Activated T-helper 1 cell treated with anti-CD3 and anti-CD28 coated beads, Interleukin-12 subunit alpha, Interleukin-12 subunit beta, Interleukin-2, Interleukin-4 antibody, amounts not matched to agents 30 ng/mL and 10 ng/mL and 1 ng/mL, durations not matched to agents 14 hours and 24 hours and 36 hours (primary cell): ENCODE measurements around the gene FNDC11. TPM values are rescaled to one million over a fixed set of nuclear protein-coding genes. Genes with fewer than 3 reads are reported as not detected.

Source experiments
- DNase-seq: peaks from one replicate; pipeline ENCODE4 v3.0.0; 2021; ENCODE audit warnings: low spot score
- H3K27ac Mint-ChIP-seq: one replicate; pipeline ENCODE4 v1.8.0; 2021; ENCODE audit warnings: mild to moderate bottlenecking, mixed read lengths
- H3K27me3 Mint-ChIP-seq: one replicate; pipeline ENCODE4 v1.8.0; 2022; ENCODE audit warnings: mild to moderate bottlenecking, moderate library complexity, mixed read lengths; ENCODE audit not compliant: insufficient read depth
- H3K36me3 Mint-ChIP-seq: one replicate; pipeline ENCODE4 v1.8.0; 2021; ENCODE audit warnings: low read depth, mixed read lengths
- H3K4me1 Mint-ChIP-seq: one replicate; pipeline ENCODE4 v1.8.0; 2021; ENCODE audit warnings: low read depth, mixed read lengths
- H3K4me3 Mint-ChIP-seq: one replicate; pipeline ENCODE4 v1.8.0; 2021; ENCODE audit warnings: mild to moderate bottlenecking, moderate library complexity, mixed read lengths
- H3K9me3 Mint-ChIP-seq: one replicate; pipeline ENCODE4 v1.8.0; 2021; ENCODE audit warnings: mixed read lengths
- intact Hi-C: fragments of 100-400 bp; cut with micrococcal nuclease; formaldehyde crosslinking; loops from one replicate; pipeline ENCODE4 v1.15.1; 2024
- total RNA-seq: library from RNA; stranded (reverse); gene quantifications from 2 replicates; pipeline ENCODE4 v1.2.3, GENCODE V29; 2022

Gene FNDC11
- total RNA-seq, 1 donor from 2014 or later, result 0.26 TPM

- H3K27me3 Mint-ChIP-seq, result peaks cover 6% of the 10 kb centered on the region
- H3K36me3 Mint-ChIP-seq, result peaks cover 13% of the 10 kb centered on the region
- intact Hi-C loops, result no loop called here
- peak overlapping the region; percentile 74 for H3K4me3 Mint-ChIP-seq
- H3K27ac Mint-ChIP-seq, result no peak overlapping the region
- DNase-seq, result no peak
- H3K4me1 Mint-ChIP-seq, result no peaks in the 10 kb centered on the region
- H3K9me3 Mint-ChIP-seq, result no peaks in the 10 kb centered on the region
These were observed 34.9 kb upstream of the FNDC11 start for GRCh38 chr20:63518946-63519667.

- Mint-ChIP-seq H3K4me1 (no peaks in the 10 kb centered on the region), H3K4me3 (peak overlapping the region; percentile 74), H3K27ac (no peak overlapping the region), H3K27me3 (peaks cover 4% of the 10 kb centered on the region), H3K36me3 (peaks cover 12% of the 10 kb centered on the region), H3K9me3 (no peaks in the 10 kb centered on the region)
- intact Hi-C loops, result loop anchor here (1.0 to 2.0 kb wide), 6 partner anchors 17 to 543 kb away; partner anchors contain the start of genes GMEB2, PTK6, TCEA2 and TPD52L2
- peak; percentile 68 for DNase-seq
These were observed 34.1 kb upstream of the FNDC11 start for GRCh38 chr20:63519668-63520503.

- Mint-ChIP-seq H3K27me3 (peaks cover 4% of the 10 kb centered on the region), H3K36me3 (peaks cover 12% of the 10 kb centered on the region), H3K4me3 (peak within 1 kb of the TSS; percentile 84), H3K9me3 (no peaks in the 10 kb centered on the region), H3K4me1 (no peaks in the 10 kb centered on the region), H3K27ac (peak within 1 kb of the TSS; percentile 70)
- intact Hi-C loops, result loop anchor here (1.0 to 2.0 kb wide), 6 partner anchors 17 to 543 kb away; partner anchors contain the start of genes GMEB2, PTK6, TCEA2 and TPD52L2
- peak; percentile 81 for DNase-seq
These were observed 33.4 kb upstream of the FNDC11 start, which contains the start of gene PPDPF for GRCh38 chr20:63520504-63520933. Gene PPDPF (plus strand): TSS chr20:63520765. CDS start chr20:63521309, 544 bp downstream.

DNA sequence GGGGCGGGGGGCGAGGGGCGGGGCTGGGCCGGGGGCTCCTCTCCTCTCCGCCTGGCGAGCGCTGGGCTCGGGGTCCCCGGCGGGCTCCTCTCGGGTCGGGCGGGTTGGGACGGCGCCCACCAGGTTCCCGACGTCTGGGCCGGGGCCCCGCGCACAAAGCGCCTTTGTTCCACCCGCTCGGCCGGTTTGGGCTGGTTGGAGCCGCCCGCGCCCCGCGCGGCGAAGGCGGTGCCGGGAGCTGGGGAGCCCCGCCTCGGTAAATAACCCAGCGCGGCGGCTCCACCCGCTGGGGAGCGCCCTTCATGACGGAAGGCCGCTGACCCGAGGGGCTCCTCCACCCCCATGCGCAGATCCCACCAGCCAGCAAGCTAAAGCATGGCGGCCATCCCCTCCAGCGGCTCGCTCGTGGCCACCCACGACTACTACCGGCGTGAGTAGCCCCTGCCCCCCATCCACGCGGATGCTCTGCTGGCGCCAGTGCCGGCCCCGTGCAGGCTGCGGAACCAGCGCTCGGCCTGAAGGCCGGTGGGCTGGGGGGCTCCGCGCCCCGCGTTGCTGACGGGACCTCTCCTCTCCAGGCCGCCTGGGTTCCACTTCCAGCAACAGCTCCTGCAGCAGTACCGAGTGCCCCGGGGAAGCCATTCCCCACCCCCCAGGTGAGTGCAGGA is 32.9 kb upstream of the FNDC11 start:
- peak; percentile 72 for DNase-seq
- H3K9me3 Mint-ChIP-seq, result no peaks in the 10 kb centered on the region
- H3K4me3 Mint-ChIP-seq, result peak overlapping the region; percentile 84
- H3K27ac Mint-ChIP-seq, result peak overlapping the region; percentile 68
- peaks cover 12% of the 10 kb centered on the region for H3K36me3 Mint-ChIP-seq
- no peaks in the 10 kb centered on the region for H3K4me1 Mint-ChIP-seq
- intact Hi-C loops, result loop anchor here (1.0 to 2.0 kb wide), 6 partner anchors 16 to 542 kb away; partner anchors contain the start of genes GMEB2, PTK6, TCEA2 and TPD52L2
- H3K27me3 Mint-ChIP-seq, result peaks cover 4% of the 10 kb centered on the region

DNA sequence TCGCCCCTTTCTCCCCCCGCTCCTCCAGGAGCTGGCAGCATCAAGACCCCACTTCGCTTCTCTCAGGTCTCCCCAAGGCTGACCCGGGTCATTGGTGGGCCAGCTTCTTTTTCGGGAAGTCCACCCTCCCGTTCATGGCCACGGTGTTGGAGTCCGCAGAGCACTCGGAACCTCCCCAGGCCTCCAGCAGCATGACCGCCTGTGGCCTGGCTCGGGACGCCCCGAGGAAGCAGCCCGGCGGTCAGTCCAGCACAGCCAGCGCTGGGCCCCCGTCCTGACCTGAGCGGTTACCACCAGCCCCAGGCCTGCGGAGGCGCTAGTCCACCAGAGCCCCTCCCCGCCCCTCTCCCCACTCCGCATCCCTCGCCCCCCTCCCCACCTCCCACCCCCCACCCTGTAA is 32.4 kb upstream of the FNDC11 start:
- Mint-ChIP-seq H3K36me3 (peaks cover 12% of the 10 kb centered on the region), H3K9me3 (no peaks in the 10 kb centered on the region), H3K4me3 (peak overlapping the region; percentile 84), H3K27me3 (peaks cover 4% of the 10 kb centered on the region), H3K4me1 (no peaks in the 10 kb centered on the region), H3K27ac (peak overlapping the region; percentile 68)
- intact Hi-C loops, result loop anchor here (2.0 kb wide), 1 partner anchor 105 kb away; the partner anchor contains the start of gene GMEB2
- DNase-seq, result no peak

- no peak for DNase-seq
- Mint-ChIP-seq H3K4me3 (peak overlapping the region; percentile 71), H3K27me3 (peaks cover 4% of the 10 kb centered on the region), H3K36me3 (peaks cover 12% of the 10 kb centered on the region), H3K9me3 (no peaks in the 10 kb centered on the region), H3K27ac (peak overlapping the region; percentile 19), H3K4me1 (no peaks in the 10 kb centered on the region)
- intact Hi-C loops, result no loop called here
These were observed 31.7 kb upstream of the FNDC11 start for GRCh38 chr20:63522091-63522868.

DNA sequence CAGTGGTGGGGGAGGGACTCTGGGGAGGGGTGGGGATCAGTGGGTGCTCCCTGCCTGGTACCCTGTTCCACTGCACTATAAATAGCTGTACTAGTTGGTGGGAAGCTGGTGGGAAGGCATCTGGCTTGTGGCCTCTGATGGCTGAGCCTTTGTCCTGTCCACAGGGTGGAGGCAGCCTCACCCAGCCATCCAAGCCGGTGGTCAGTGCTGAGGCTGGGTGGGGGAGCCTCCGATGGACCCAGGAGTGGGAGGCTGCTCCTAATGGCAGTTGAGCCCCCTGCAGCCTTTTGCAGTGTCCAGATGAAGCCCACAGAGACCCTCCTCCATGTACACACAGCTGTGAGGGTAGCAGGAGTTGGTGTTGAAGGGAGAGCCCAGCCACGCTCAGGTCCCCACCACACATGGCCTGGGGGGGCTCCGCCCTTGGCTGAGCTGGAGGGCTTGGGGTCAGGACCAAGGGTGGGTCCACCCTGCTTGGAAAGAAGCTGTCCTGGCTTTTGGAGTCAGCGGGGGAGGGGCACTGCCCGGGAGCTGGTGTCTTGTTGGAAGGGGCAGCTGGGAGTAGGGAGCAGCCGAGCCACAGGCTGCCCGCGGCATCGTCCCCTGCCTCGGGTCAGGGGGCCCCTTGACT is 30.9 kb upstream of the FNDC11 start:
- Mint-ChIP-seq H3K4me3 (peak overlapping the region; percentile 71), H3K9me3 (no peaks in the 10 kb centered on the region), H3K36me3 (peaks cover 12% of the 10 kb centered on the region), H3K27ac (no peak overlapping the region), H3K27me3 (peaks cover 4% of the 10 kb centered on the region), H3K4me1 (no peaks in the 10 kb centered on the region)
- intact Hi-C loops, result no loop called here
- DNase-seq, result no peak

GRCh38 chr20:63525185-63525584 is 28.8 kb upstream of the FNDC11 start:
- DNase-seq, result no peak
- Mint-ChIP-seq H3K4me3 (no peak overlapping the region), H3K27me3 (no peaks in the 10 kb centered on the region), H3K27ac (no peak overlapping the region), H3K4me1 (no peaks in the 10 kb centered on the region), H3K9me3 (no peaks in the 10 kb centered on the region), H3K36me3 (peaks cover 12% of the 10 kb centered on the region)
- intact Hi-C loops, result no loop called here

- Mint-ChIP-seq H3K4me3 (no peak overlapping the region), H3K9me3 (no peaks in the 10 kb centered on the region), H3K4me1 (no peaks in the 10 kb centered on the region), H3K27me3 (no peaks in the 10 kb centered on the region), H3K36me3 (peaks cover 12% of the 10 kb centered on the region), H3K27ac (no peak overlapping the region)
- no peak for DNase-seq
- intact Hi-C loops, result no loop called here
These were observed 28.0 kb upstream of the FNDC11 start for GRCh38 chr20:63525971-63526370.

GRCh38 chr20:63527184-63527583 is 26.8 kb upstream of the FNDC11 start:
- Mint-ChIP-seq H3K36me3 (peaks cover 12% of the 10 kb centered on the region), H3K4me1 (no peaks in the 10 kb centered on the region), H3K27ac (no peak overlapping the region), H3K27me3 (no peaks in the 10 kb centered on the region), H3K4me3 (no peak overlapping the region), H3K9me3 (no peaks in the 10 kb centered on the region)
- intact Hi-C loops, result no loop called here
- DNase-seq, result no peak

GRCh38 chr20:63529180-63529860 is 24.6 kb upstream of the FNDC11 start:
- Mint-ChIP-seq H3K27ac (no peak overlapping the region), H3K4me3 (no peak overlapping the region), H3K4me1 (no peaks in the 10 kb centered on the region), H3K36me3 (no peaks in the 10 kb centered on the region), H3K9me3 (no peaks in the 10 kb centered on the region), H3K27me3 (peaks cover 1% of the 10 kb centered on the region)
- no peak for DNase-seq
- intact Hi-C loops, result no loop called here
